HG03175 (cell line): ENCODE measurements around the gene SFMBT1.
"Not testable (repeated sequence)": the region's sequence is repeated elsewhere in the genome, so short reads cannot be mapped to it uniquely, and the experiment has no call there.

Experiments used
- ATAC-seq: cut with Tn5 transposase; IDR thresholded peaks from one replicate; pipeline ENCODE4 v1.9.1; 2021; ENCODE audit warnings: mild to moderate bottlenecking, moderate library complexity; ENCODE audit not compliant: unreplicated experiment

SFMBT1 gene

GRCh38 chr3:53073553-53074365 is 27.9 kb upstream of the SFMBT1 start:
- ATAC-seq = no peak

GRCh38 chr3:53072653-53073552 is 27.0 kb upstream of the SFMBT1 start:
- peak; percentile 88 for ATAC-seq

- no peak for ATAC-seq
These were observed 26.1 kb upstream of the SFMBT1 start for GRCh38 chr3:53071882-53072431.

GRCh38 chr3:53069422-53070068 is 23.7 kb upstream of the SFMBT1 start:
- ATAC-seq = no peak

- no peak for ATAC-seq
These were observed 22.3 kb upstream of the SFMBT1 start for GRCh38 chr3:53068176-53068575.

GRCh38 chr3:53067567-53067966 is 21.7 kb upstream of the SFMBT1 start:
- no peak for ATAC-seq

- no peak for ATAC-seq
These were observed 20.1 kb upstream of the SFMBT1 start for GRCh38 chr3:53065841-53066480.

GRCh38 chr3:53062905-53063304 is 17.0 kb upstream of the SFMBT1 start:
- ATAC-seq = no peak

GRCh38 chr3:53056442-53056841 is 10.6 kb upstream of the SFMBT1 start:
- no peak for ATAC-seq

GRCh38 chr3:53054233-53054632 is 8.4 kb upstream of the SFMBT1 start:
- ATAC-seq = not testable (repeated sequence)

GRCh38 chr3:53051929-53052328 is 6.1 kb upstream of the SFMBT1 start:
- no peak for ATAC-seq

GRCh38 chr3:53049987-53050386 is 4.1 kb upstream of the SFMBT1 start:
- no peak for ATAC-seq

GRCh38 chr3:53046171-53047170 is 598 bp upstream of the SFMBT1 start:
- peak; percentile 42 for ATAC-seq

- ATAC-seq = peak; percentile 34
These were observed 959 bp downstream of the SFMBT1 start for GRCh38 chr3:53044711-53045517.

GRCh38 chr3:53044371-53044710 is 1.5 kb downstream of the SFMBT1 start:
- ATAC-seq = no peak

- no peak for ATAC-seq
These were observed 2.1 kb downstream of the SFMBT1 start for GRCh38 chr3:53043738-53044137.

- ATAC-seq = no peak
These were observed 3.2 kb downstream of the SFMBT1 start for GRCh38 chr3:53042651-53043050.

- ATAC-seq = no peak
These were observed 5.5 kb downstream of the SFMBT1 start for GRCh38 chr3:53040351-53040820.

- ATAC-seq = no peak
These were observed 6.5 kb downstream of the SFMBT1 start for GRCh38 chr3:53039376-53039752.
